ENCODE data around the gene GATA6.

The GATA6 gene

GRCh38 chr18:22169011-22169888 lies at the start of gene GATA6:
TSS of gene GATA6 (plus strand) at chr18:22169589. CDS start at chr18:22171145, 1,556 bp downstream.
- H3K4me1 ChIP-seq (ENCODE audit: control insufficient read depth, low read depth, low read length): peaks cover 20% of the 10 kb centered on the region
- H3K27ac ChIP-seq (ENCODE audit: low read length): no peak within 1 kb of the TSS
- H3K27me3 ChIP-seq (ENCODE audit: control insufficient read depth, insufficient read depth, low read length): peaks cover 100% of the 10 kb centered on the region
- H3K9ac ChIP-seq (ENCODE audit: low read length): no peak within 1 kb of the TSS
- no peaks in the 10 kb centered on the region for H3K36me3 ChIP-seq (ENCODE audit: control insufficient read depth, low read depth, low read length)
- H3K4me3 ChIP-seq (ENCODE audit: low read length): peak within 1 kb of the TSS; percentile 64
- no peaks in the 10 kb centered on the region for H3K9me3 ChIP-seq (ENCODE audit: control insufficient read depth, low read depth, low read length)

- Histone ChIP-seq H3K9me3 (ENCODE audit: control insufficient read depth, low read depth, low read length) (no peaks in the 10 kb centered on the region), H3K9ac (ENCODE audit: low read length) (no peak overlapping the region), H3K4me1 (ENCODE audit: control insufficient read depth, low read depth, low read length) (no peaks in the 10 kb centered on the region), H3K4me3 (ENCODE audit: low read length) (no peak overlapping the region), H3K27ac (ENCODE audit: low read length) (no peak overlapping the region), H3K27me3 (ENCODE audit: control insufficient read depth, insufficient read depth, low read length) (no peaks in the 10 kb centered on the region), H3K36me3 (ENCODE audit: control insufficient read depth, low read depth, low read length) (no peaks in the 10 kb centered on the region)
Measured at GRCh38 chr18:22124970-22125369, 44.4 kb upstream of the GATA6 start.

- Histone ChIP-seq H3K27me3 (ENCODE audit: control insufficient read depth, insufficient read depth, low read length) (no peaks in the 10 kb centered on the region), H3K9me3 (ENCODE audit: control insufficient read depth, low read depth, low read length) (no peaks in the 10 kb centered on the region)
Measured at GRCh38 chr18:22128954-22129353, 40.4 kb upstream of the GATA6 start.

GRCh38 chr18:22129778-22130177 lies 39.6 kb upstream of the GATA6 start:
- no peak overlapping the region for H3K27ac ChIP-seq (ENCODE audit: low read length)
- H3K27me3 ChIP-seq (ENCODE audit: control insufficient read depth, insufficient read depth, low read length): no peaks in the 10 kb centered on the region
- no peak overlapping the region for H3K4me3 ChIP-seq (ENCODE audit: low read length)
- H3K4me1 ChIP-seq (ENCODE audit: control insufficient read depth, low read depth, low read length): no peaks in the 10 kb centered on the region
- H3K9ac ChIP-seq (ENCODE audit: low read length): no peak overlapping the region
- H3K9me3 ChIP-seq (ENCODE audit: control insufficient read depth, low read depth, low read length): no peaks in the 10 kb centered on the region
- H3K36me3 ChIP-seq (ENCODE audit: control insufficient read depth, low read depth, low read length): no peaks in the 10 kb centered on the region

More at GRCh38 chr18:22128954-22129353, 40.4 kb upstream of the GATA6 start:
- no peak overlapping the region for H3K27ac ChIP-seq (ENCODE audit: low read length)
- H3K4me3 ChIP-seq (ENCODE audit: low read length): no peak overlapping the region
- H3K4me1 ChIP-seq (ENCODE audit: control insufficient read depth, low read depth, low read length): no peaks in the 10 kb centered on the region
- H3K36me3 ChIP-seq (ENCODE audit: control insufficient read depth, low read depth, low read length): no peaks in the 10 kb centered on the region
- H3K9ac ChIP-seq (ENCODE audit: low read length): no peak overlapping the region

- Histone ChIP-seq H3K27ac (ENCODE audit: low read length) (no peak overlapping the region), H3K36me3 (ENCODE audit: control insufficient read depth, low read depth, low read length) (no peaks in the 10 kb centered on the region), H3K4me3 (ENCODE audit: low read length) (no peak overlapping the region), H3K9me3 (ENCODE audit: control insufficient read depth, low read depth, low read length) (no peaks in the 10 kb centered on the region), H3K4me1 (ENCODE audit: control insufficient read depth, low read depth, low read length) (no peaks in the 10 kb centered on the region), H3K9ac (ENCODE audit: low read length) (no peak overlapping the region), H3K27me3 (ENCODE audit: control insufficient read depth, insufficient read depth, low read length) (no peaks in the 10 kb centered on the region)
Measured at GRCh38 chr18:22132258-22132657, 37.1 kb upstream of the GATA6 start.

GRCh38 chr18:22132763-22133162 lies 36.6 kb upstream of the GATA6 start:
- no peaks in the 10 kb centered on the region for H3K27me3 ChIP-seq (ENCODE audit: control insufficient read depth, insufficient read depth, low read length)
- H3K36me3 ChIP-seq (ENCODE audit: control insufficient read depth, low read depth, low read length): no peaks in the 10 kb centered on the region
- H3K27ac ChIP-seq (ENCODE audit: low read length): no peak overlapping the region
- H3K4me3 ChIP-seq (ENCODE audit: low read length): no peak overlapping the region
- H3K9ac ChIP-seq (ENCODE audit: low read length): no peak overlapping the region
- H3K4me1 ChIP-seq (ENCODE audit: control insufficient read depth, low read depth, low read length): no peaks in the 10 kb centered on the region
- no peaks in the 10 kb centered on the region for H3K9me3 ChIP-seq (ENCODE audit: control insufficient read depth, low read depth, low read length)

- no peak overlapping the region for H3K27ac ChIP-seq (ENCODE audit: low read length)
- H3K27me3 ChIP-seq (ENCODE audit: control insufficient read depth, insufficient read depth, low read length): no peaks in the 10 kb centered on the region
- no peak overlapping the region for H3K4me3 ChIP-seq (ENCODE audit: low read length)
- no peaks in the 10 kb centered on the region for H3K36me3 ChIP-seq (ENCODE audit: control insufficient read depth, low read depth, low read length)
- H3K4me1 ChIP-seq (ENCODE audit: control insufficient read depth, low read depth, low read length): no peaks in the 10 kb centered on the region
- H3K9ac ChIP-seq (ENCODE audit: low read length): no peak overlapping the region
- H3K9me3 ChIP-seq (ENCODE audit: control insufficient read depth, low read depth, low read length): no peaks in the 10 kb centered on the region
Measured at GRCh38 chr18:22136395-22136794, 33.0 kb upstream of the GATA6 start.

- no peaks in the 10 kb centered on the region for H3K27me3 ChIP-seq (ENCODE audit: control insufficient read depth, insufficient read depth, low read length)
Measured at GRCh38 chr18:22141211-22141610, 28.2 kb upstream of the GATA6 start.

GRCh38 chr18:22143347-22144340 lies 25.7 kb upstream of the GATA6 start:
- H3K9ac ChIP-seq (ENCODE audit: low read length): no peak overlapping the region
- no peak overlapping the region for H3K27ac ChIP-seq (ENCODE audit: low read length)

More at GRCh38 chr18:22141211-22141610, 28.2 kb upstream of the GATA6 start:
- Histone ChIP-seq H3K36me3 (ENCODE audit: control insufficient read depth, low read depth, low read length) (no peaks in the 10 kb centered on the region), H3K9me3 (ENCODE audit: control insufficient read depth, low read depth, low read length) (no peaks in the 10 kb centered on the region), H3K9ac (ENCODE audit: low read length) (no peak overlapping the region), H3K27ac (ENCODE audit: low read length) (no peak overlapping the region), H3K4me3 (ENCODE audit: low read length) (no peak overlapping the region), H3K4me1 (ENCODE audit: control insufficient read depth, low read depth, low read length) (no peaks in the 10 kb centered on the region)

GRCh38 chr18:22145160-22145559 lies 24.2 kb upstream of the GATA6 start:
- H3K9ac ChIP-seq (ENCODE audit: low read length): no peak overlapping the region
- no peaks in the 10 kb centered on the region for H3K36me3 ChIP-seq (ENCODE audit: control insufficient read depth, low read depth, low read length)
- H3K4me3 ChIP-seq (ENCODE audit: low read length): no peak overlapping the region
- H3K9me3 ChIP-seq (ENCODE audit: control insufficient read depth, low read depth, low read length): no peaks in the 10 kb centered on the region
- H3K27me3 ChIP-seq (ENCODE audit: control insufficient read depth, insufficient read depth, low read length): no peaks in the 10 kb centered on the region
- H3K4me1 ChIP-seq (ENCODE audit: control insufficient read depth, low read depth, low read length): no peaks in the 10 kb centered on the region
- no peak overlapping the region for H3K27ac ChIP-seq (ENCODE audit: low read length)

More at GRCh38 chr18:22143347-22144340, 25.7 kb upstream of the GATA6 start:
- no peaks in the 10 kb centered on the region for H3K4me1 ChIP-seq (ENCODE audit: control insufficient read depth, low read depth, low read length)
- H3K9me3 ChIP-seq (ENCODE audit: control insufficient read depth, low read depth, low read length): no peaks in the 10 kb centered on the region
- H3K36me3 ChIP-seq (ENCODE audit: control insufficient read depth, low read depth, low read length): no peaks in the 10 kb centered on the region
- no peak overlapping the region for H3K4me3 ChIP-seq (ENCODE audit: low read length)
- H3K27me3 ChIP-seq (ENCODE audit: control insufficient read depth, insufficient read depth, low read length): no peaks in the 10 kb centered on the region

- no peaks in the 10 kb centered on the region for H3K9me3 ChIP-seq (ENCODE audit: control insufficient read depth, low read depth, low read length)
Measured at GRCh38 chr18:22149710-22150109, 19.7 kb upstream of the GATA6 start.

More at GRCh38 chr18:22149710-22150109, 19.7 kb upstream of the GATA6 start:
- Histone ChIP-seq H3K9ac (ENCODE audit: low read length) (no peak overlapping the region), H3K27me3 (ENCODE audit: control insufficient read depth, insufficient read depth, low read length) (no peaks in the 10 kb centered on the region), H3K36me3 (ENCODE audit: control insufficient read depth, low read depth, low read length) (no peaks in the 10 kb centered on the region), H3K27ac (ENCODE audit: low read length) (no peak overlapping the region), H3K4me1 (ENCODE audit: control insufficient read depth, low read depth, low read length) (no peaks in the 10 kb centered on the region), H3K4me3 (ENCODE audit: low read length) (no peak overlapping the region)
